ENCODE data around the gene MEIS3.

The MEIS3 gene

DNA sequence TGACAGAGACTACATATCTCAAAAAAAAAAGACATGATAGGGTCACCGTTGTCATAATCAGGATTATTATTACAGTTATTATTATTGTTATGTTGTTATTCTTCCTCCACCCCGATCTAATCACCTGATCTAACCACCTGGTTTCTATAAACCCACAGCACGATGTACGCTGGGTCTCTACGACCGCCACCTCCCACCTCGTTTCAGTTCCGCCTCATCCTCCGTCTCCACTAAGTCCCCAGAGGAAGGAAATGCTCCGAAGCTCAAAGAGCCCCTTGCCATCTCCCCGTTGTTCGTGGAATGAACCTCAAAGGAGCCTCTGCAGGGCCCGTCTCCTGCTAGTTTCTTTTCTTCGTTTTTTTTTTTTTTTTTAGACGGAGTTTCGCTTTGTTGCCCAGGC, 15.9 kb upstream of the MEIS3 start:
- no peak overlapping the region for H3K4me3 ChIP-seq (ENCODE audit: low read depth, low read length)
- TF ChIP-seq, protein P1, sequence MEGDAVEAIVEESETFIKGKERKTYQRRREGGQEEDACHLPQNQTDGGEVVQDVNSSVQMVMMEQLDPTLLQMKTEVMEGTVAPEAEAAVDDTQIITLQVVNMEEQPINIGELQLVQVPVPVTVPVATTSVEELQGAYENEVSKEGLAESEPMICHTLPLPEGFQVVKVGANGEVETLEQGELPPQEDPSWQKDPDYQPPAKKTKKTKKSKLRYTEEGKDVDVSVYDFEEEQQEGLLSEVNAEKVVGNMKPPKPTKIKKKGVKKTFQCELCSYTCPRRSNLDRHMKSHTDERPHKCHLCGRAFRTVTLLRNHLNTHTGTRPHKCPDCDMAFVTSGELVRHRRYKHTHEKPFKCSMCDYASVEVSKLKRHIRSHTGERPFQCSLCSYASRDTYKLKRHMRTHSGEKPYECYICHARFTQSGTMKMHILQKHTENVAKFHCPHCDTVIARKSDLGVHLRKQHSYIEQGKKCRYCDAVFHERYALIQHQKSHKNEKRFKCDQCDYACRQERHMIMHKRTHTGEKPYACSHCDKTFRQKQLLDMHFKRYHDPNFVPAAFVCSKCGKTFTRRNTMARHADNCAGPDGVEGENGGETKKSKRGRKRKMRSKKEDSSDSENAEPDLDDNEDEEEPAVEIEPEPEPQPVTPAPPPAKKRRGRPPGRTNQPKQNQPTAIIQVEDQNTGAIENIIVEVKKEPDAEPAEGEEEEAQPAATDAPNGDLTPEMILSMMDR (IDR thresholded peaks at IDR 0.05; ENCODE audit: low read depth, low read length) = no peak

DNA sequence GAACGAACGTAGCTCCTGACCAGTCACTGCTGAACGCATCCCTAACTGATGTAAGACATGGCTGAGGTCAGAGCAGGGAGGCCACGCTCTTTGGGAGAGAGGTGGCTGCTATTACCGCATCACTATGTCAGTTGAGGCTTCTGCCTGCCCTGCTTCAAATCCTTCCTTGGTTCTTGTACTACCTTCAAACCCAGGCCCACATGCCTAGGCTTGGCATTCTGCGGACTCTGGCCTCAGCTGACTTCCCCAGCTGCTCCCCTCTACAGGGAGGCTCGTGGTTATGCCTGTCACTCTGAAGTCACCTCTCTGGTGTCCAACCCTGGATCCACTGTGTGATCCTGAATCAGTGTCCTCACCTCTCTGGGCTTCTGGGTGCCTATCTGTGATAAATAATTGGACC, 14.8 kb upstream of the MEIS3 start:
- H3K4me3 ChIP-seq (ENCODE audit: low read depth, low read length) = no peak overlapping the region
- TF ChIP-seq, protein P1 (IDR thresholded peaks at IDR 0.05; ENCODE audit: low read depth, low read length) = no peak

DNA sequence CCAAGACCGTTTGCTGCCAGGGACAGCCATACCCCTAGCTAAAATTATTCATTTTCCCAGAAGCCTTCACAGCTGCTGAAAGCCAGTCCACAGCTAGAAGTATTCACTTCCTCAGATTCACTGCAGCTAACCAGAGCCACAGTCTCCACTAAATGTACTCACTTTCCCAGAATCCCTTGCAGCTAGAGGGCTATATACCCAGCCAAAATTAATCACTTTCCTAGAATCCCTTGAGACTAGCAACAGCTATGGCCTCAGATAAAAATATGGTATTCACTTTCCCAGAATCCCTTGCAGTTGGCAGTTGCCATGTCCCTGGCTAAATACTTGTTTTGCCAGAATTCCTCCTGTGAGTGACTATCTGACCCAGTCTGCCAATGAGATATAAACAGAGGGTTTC, 13.8 kb upstream of the MEIS3 start:
- H3K4me3 ChIP-seq (ENCODE audit: low read depth, low read length) = no peak overlapping the region
- TF ChIP-seq, protein P1 (IDR thresholded peaks at IDR 0.05; ENCODE audit: low read depth, low read length) = no peak

DNA sequence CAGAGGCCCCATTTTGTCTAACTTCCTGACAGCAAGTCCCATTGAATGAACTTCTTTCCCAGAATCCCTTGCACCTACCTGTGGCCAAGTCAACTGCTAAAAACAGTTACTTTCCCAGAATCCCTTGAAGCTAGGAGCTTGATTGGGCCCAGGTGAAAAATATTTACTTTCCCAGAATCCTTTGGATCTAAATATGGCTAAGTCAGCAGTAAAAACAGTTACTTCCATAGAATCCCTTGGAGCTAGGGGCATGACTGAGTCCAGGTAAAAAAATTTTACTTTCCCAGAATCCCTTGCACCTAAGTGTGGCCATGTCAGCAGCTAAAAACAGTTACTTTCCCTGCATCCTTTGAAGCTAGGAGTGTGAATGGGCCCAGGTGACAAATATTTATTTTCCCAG, 13.2 kb upstream of the MEIS3 start:
- TF ChIP-seq, protein P1 (IDR thresholded peaks at IDR 0.05; ENCODE audit: low read depth, low read length) = no peak

DNA sequence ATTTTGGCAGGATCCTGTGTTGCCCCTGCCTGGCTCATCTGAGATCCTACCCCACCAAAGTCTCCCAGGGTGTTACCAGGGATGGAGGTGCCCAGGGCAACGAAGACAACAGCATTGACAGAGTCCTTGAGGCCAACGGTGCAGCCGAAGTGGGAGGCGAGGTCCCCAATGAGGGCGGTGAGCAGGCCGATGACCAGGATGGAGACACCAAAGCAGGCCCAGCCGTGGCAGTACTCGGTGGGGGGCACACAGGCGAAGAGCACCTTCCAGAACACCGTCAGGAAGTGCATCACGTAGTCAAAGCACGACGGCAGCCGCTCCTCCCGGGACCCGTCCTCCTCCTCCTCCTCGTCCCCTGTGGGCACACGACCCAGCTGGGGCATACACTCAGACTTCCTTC, 12.8 kb upstream of the MEIS3 start:
- no peak overlapping the region for H3K4me3 ChIP-seq (ENCODE audit: low read depth, low read length)
- TF ChIP-seq, protein P1 (IDR thresholded peaks at IDR 0.05; ENCODE audit: low read depth, low read length) = no peak

More for the DNA sequence above, 13.2 kb upstream of the MEIS3 start:
- H3K4me3 ChIP-seq (ENCODE audit: low read depth, low read length) = no peak overlapping the region

DNA sequence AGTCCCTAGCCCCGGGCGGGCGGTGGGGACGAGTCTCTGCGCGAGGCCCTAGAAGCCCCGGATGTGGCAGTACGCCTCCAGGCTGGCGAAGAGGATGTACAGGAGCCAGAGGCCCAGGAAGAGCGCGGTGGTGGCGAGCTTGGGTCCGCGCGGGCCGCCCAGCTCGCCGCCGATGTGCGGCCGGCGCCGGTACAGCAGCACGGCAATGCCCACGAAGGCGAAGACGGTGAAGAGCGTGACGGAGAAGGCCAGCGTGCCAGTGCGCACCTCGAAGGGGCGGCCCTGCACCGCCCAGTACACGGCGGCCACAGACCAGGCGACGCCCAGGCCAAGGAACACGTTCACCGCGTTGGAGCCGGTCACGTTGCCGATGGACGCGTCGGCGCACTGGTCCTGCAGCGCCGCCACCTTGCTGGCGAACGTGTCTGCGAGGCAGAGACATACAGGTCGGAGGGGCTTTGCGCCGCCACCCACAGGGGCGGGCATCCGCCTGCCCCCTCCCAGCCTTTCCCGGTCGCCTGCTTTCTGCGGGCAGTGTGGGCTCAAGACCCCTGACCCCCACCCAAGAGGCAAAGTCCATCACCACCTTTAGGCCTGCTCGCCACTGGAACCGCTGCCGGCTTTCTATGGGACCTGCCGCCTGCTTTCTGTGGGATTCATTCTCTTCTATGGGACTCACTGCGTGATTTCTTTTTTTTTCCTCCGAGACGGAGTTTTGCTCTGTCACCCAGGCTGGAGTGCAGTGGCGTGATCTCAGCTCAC, 10.9 kb upstream of the MEIS3 start:
- TF ChIP-seq, protein P1 (IDR thresholded peaks at IDR 0.05; ENCODE audit: low read depth, low read length) = no peak
- no peak overlapping the region for H3K4me3 ChIP-seq (ENCODE audit: low read depth, low read length)

DNA sequence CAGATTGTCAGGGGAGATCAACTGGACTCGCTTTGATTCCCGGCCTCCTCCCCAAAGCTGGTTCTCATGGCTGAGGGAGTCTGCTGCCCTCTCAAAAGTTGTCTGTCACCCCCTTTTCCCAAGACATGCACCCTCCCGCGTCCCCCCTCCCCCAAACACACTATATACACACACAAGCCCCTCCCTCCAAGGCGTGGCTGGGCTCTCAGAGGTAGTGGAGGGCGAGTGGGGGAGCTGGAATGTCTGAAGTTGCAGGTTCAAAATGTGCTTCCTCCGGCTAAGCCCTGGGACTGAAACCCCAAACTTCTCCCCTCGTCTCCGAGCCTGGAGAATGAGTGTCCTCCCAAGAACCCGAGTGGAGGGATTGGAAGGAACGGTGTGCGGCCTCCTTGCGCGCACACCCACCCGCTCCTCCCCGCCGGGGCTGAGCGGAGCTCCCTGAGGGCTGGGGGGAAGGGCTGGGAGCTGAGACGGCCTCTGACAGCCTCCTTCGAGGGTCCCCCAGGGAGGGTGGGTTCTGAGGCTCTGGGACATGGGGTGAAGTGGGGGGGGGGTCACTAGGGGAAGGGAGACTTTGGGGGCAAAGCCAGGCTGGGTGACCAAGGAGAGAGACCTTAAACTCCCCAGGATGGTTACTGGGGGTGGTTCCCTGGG, 9.9 kb upstream of the MEIS3 start:
- no peak overlapping the region for H3K4me3 ChIP-seq (ENCODE audit: low read depth, low read length)
- TF ChIP-seq, protein P1 (IDR thresholded peaks at IDR 0.05; ENCODE audit: low read depth, low read length) = no peak

Measured in WI38 (cell line).